ENCODE data around the gene DCAKD. TPM values are rescaled to one million over a fixed set of nuclear protein-coding genes. Genes with fewer than 3 reads are reported as not detected.

The DCAKD gene
- total RNA-seq, 2 experiments from 2014 or later: 11.6 to 12.2 TPM

- Mint-ChIP-seq H3K9me3 (no peaks in the 10 kb centered on the region), H3K36me3 (ENCODE audit: low read depth) (peaks cover 65% of the 10 kb centered on the region), H3K27ac (no peak overlapping the region), H3K4me1 (ENCODE audit: low read depth) (peaks cover 18% of the 10 kb centered on the region), H3K27me3 (no peaks in the 10 kb centered on the region), H3K4me3 (no peak overlapping the region)
- no peak overlapping the region for H3K27ac ChIP-seq (ENCODE audit: low read depth in 1 of 2, low read length in 2 of 2)
- H3K4me1 ChIP-seq (ENCODE audit: insufficient read depth, low read length): peaks cover 3% of the 10 kb centered on the region
- ChIA-PET CTCF (no interaction called here), POLR2A (no interaction called here)
- intact Hi-C loops (cut with DNase I, micrococcal nuclease): no loop called here
- no peak for DNase-seq
- H3K36me3 ChIP-seq (ENCODE audit: insufficient read depth, low read length): peaks cover 59% of the 10 kb centered on the region
- H3K9me3 ChIP-seq (ENCODE audit: control insufficient read depth in 1 of 2, insufficient read depth in 1 of 2, low read length in 2 of 2): no peaks in the 10 kb centered on the region
- no peak for ATAC-seq (ENCODE audit: poor library complexity)
- no peak for TF ChIP-seq CTCF (IDR thresholded peaks at IDR 0.05)
- no peak overlapping the region for H3K4me3 ChIP-seq (ENCODE audit: low read length)
- no peaks in the 10 kb centered on the region for H3K27me3 ChIP-seq (ENCODE audit: control insufficient read depth in 1 of 2, insufficient read depth in 2 of 2, low read length in 2 of 2)
Observed at GRCh38 chr17:45081047-45081703, 29.7 kb upstream of the DCAKD start.

- POLR2A ChIA-PET: no interaction called here
- H3K4me1 ChIP-seq (ENCODE audit: insufficient read depth, low read length): peaks cover 6% of the 10 kb centered on the region
- no peak overlapping the region for H3K4me3 ChIP-seq (ENCODE audit: low read length)
- no peak overlapping the region for H3K27ac ChIP-seq (ENCODE audit: low read depth in 1 of 2, low read length in 2 of 2)
- peaks cover 27% of the 10 kb centered on the region for H3K4me1 Mint-ChIP-seq (ENCODE audit: low read depth)
- DNase-seq (no peak), ATAC-seq (ENCODE audit: poor library complexity) (no peak)
- H3K36me3 Mint-ChIP-seq (ENCODE audit: low read depth): peaks cover 61% of the 10 kb centered on the region
- H3K27me3 ChIP-seq (ENCODE audit: control insufficient read depth in 1 of 2, insufficient read depth in 2 of 2, low read length in 2 of 2): no peaks in the 10 kb centered on the region
- intact Hi-C loops (cut with DNase I, micrococcal nuclease): loop anchor here in 1 of 2 experiments (5.0 kb wide), 1 partner anchor 45 kb away; no protein-coding TSS in a partner anchor
- H3K36me3 ChIP-seq (ENCODE audit: insufficient read depth, low read length): peaks cover 57% of the 10 kb centered on the region
- H3K9me3 ChIP-seq (ENCODE audit: control insufficient read depth in 1 of 2, insufficient read depth in 1 of 2, low read length in 2 of 2): no peaks in the 10 kb centered on the region
- H3K9me3 Mint-ChIP-seq: no peaks in the 10 kb centered on the region
- CTCF ChIA-PET: no interaction called here
- no peaks in the 10 kb centered on the region for H3K27me3 Mint-ChIP-seq
- no peak for TF ChIP-seq CTCF (IDR thresholded peaks at IDR 0.05)
- H3K4me3 Mint-ChIP-seq: no peak overlapping the region
- peak overlapping the region; percentile 19 for H3K27ac Mint-ChIP-seq
Observed at GRCh38 chr17:45077643-45078042, 26.2 kb upstream of the DCAKD start.

DNA sequence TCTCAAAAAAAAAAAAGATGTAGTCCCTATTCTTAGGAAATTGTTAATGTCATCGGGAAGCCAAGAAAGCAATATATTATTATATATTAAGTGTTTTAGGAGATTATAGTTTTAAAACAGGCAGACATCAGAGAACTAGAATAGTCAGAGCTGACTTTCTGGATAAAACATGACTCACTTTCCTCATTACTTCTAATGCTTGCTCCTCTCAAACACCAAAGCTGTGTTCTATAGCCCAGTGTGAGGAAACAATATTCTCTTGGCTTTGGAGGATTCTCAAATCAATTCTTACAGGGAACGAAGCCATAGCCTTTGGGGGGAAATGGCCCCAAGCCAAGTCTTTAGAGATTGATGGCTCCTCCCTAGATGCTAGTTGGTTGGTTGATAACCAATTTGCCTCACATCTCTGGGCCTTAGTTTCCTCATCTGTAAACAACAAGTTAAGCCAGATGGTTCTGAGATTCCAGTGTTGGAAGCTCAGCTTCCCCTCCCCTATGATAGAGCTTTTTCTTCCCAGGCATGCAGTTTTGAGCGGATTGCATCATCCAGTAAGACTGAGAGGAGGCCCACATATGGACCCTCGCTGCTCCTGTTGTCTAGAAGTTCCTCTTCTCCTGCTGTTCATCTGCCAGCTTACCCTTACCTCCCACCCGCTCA lies 22.1 kb upstream of the DCAKD start:
- no peaks in the 10 kb centered on the region for H3K9me3 Mint-ChIP-seq
- no peak for ATAC-seq (ENCODE audit: poor library complexity)
- no peak for DNase-seq
- H3K27ac Mint-ChIP-seq: no peak overlapping the region
- H3K36me3 Mint-ChIP-seq (ENCODE audit: low read depth): peaks cover 52% of the 10 kb centered on the region
- intact Hi-C loops (cut with DNase I, micrococcal nuclease): no loop called here
- Histone ChIP-seq H3K9me3 (ENCODE audit: control insufficient read depth in 1 of 2, insufficient read depth in 1 of 2, low read length in 2 of 2) (no peaks in the 10 kb centered on the region), H3K4me3 (ENCODE audit: low read length) (no peak overlapping the region), H3K27me3 (ENCODE audit: control insufficient read depth in 1 of 2, insufficient read depth in 2 of 2, low read length in 2 of 2) (no peaks in the 10 kb centered on the region), H3K27ac (ENCODE audit: low read depth in 1 of 2, low read length in 2 of 2) (no peak overlapping the region), H3K36me3 (ENCODE audit: insufficient read depth, low read length) (peaks cover 43% of the 10 kb centered on the region), H3K4me1 (ENCODE audit: insufficient read depth, low read length) (peaks cover 6% of the 10 kb centered on the region)
- no peak overlapping the region for H3K4me3 Mint-ChIP-seq
- POLR2A ChIA-PET: interaction anchor here (1.1 kb wide), 1 partner anchor 12 kb away, joined by 4 read pairs; the partner anchor contains the start of gene NMT1
- peaks cover 27% of the 10 kb centered on the region for H3K4me1 Mint-ChIP-seq (ENCODE audit: low read depth)
- CTCF ChIA-PET: no interaction called here
- no peak for TF ChIP-seq CTCF (IDR thresholded peaks at IDR 0.05)
- H3K27me3 Mint-ChIP-seq: no peaks in the 10 kb centered on the region

All from CD4-positive, alpha-beta T cell (primary cell).